Mesothelial cell of epicardium (in vitro differentiated cells): Measurements from ENCODE around the gene RAB27B. TPM values are rescaled to one million over a fixed set of nuclear protein-coding genes. Genes with fewer than 3 reads are reported as not detected.

Experiments
- DNase-seq, 2 experiments: peaks; one replicate each; pipeline ENCODE4 v3.0.0; 2021; ENCODE audit warnings: low spot score in 2 of 2; ENCODE audit not compliant: unreplicated experiment in 2 of 2
- H3K27ac Mint-ChIP-seq: 2 replicates; pipeline ENCODE4 v1.8.0; 2021; ENCODE audit warnings: mixed read lengths
- H3K27me3 Mint-ChIP-seq: 2 replicates; pipeline ENCODE4 v1.8.0; 2021; ENCODE audit warnings: low read depth, mixed read lengths
- H3K36me3 Mint-ChIP-seq: 2 replicates; pipeline ENCODE4 v1.8.0; 2021; ENCODE audit warnings: mixed read lengths
- H3K4me1 Mint-ChIP-seq: 2 replicates; pipeline ENCODE4 v1.8.0; 2021; ENCODE audit warnings: mixed read lengths
- H3K4me3 Mint-ChIP-seq: 2 replicates; pipeline ENCODE4 v1.8.0; 2021; ENCODE audit warnings: mild to moderate bottlenecking, moderate library complexity, mixed read lengths
- H3K9me3 Mint-ChIP-seq: 2 replicates; pipeline ENCODE4 v1.8.0; 2021; ENCODE audit warnings: mixed read lengths
- CTCF ChIP-seq: fragments of 200-600 bp; sonication (generic); IDR thresholded peaks from one replicate; pipeline ENCODE4 v1.5.0; 2021; ENCODE audit warnings: antibody characterized with exemption; ENCODE audit not compliant: unreplicated experiment
- total RNA-seq: library from RNA; stranded (reverse); gene quantifications from 3 replicates; pipeline ENCODE4 v1.2.1, GENCODE V29; 2021

The RAB27B gene
- total RNA-seq, 1 donor from 2014 or later = 0.98 TPM

- Mint-ChIP-seq H3K27ac (no peak overlapping the region), H3K4me3 (no peak overlapping the region), H3K27me3 (peaks cover 4% of the 10 kb centered on the region), H3K4me1 (no peaks in the 10 kb centered on the region), H3K36me3 (no peaks in the 10 kb centered on the region), H3K9me3 (peaks cover 6% of the 10 kb centered on the region)
- no peak for DNase-seq
- no peak for TF ChIP-seq CTCF
These were observed 27.9 kb downstream of the RAB27B start for GRCh38 chr18:54856105-54856646.

GRCh38 chr18:54857499-54857898 is 29.2 kb downstream of the RAB27B start:
- H3K4me3 Mint-ChIP-seq = no peak overlapping the region
- no peak for TF ChIP-seq CTCF
- H3K9me3 Mint-ChIP-seq = peaks cover 6% of the 10 kb centered on the region
- H3K27me3 Mint-ChIP-seq = peaks cover 7% of the 10 kb centered on the region
- no peak for DNase-seq
- no peak overlapping the region for H3K27ac Mint-ChIP-seq
- no peaks in the 10 kb centered on the region for H3K4me1 Mint-ChIP-seq
- no peaks in the 10 kb centered on the region for H3K36me3 Mint-ChIP-seq

- DNase-seq = no peak
- Mint-ChIP-seq H3K4me3 (no peak overlapping the region), H3K27me3 (peaks cover 7% of the 10 kb centered on the region), H3K27ac (no peak overlapping the region), H3K36me3 (no peaks in the 10 kb centered on the region), H3K9me3 (peaks cover 8% of the 10 kb centered on the region), H3K4me1 (no peaks in the 10 kb centered on the region)
- TF ChIP-seq CTCF = no peak
These were observed 31.6 kb downstream of the RAB27B start for GRCh38 chr18:54859667-54860421.

GRCh38 chr18:54860941-54861340 is 32.7 kb downstream of the RAB27B start:
- DNase-seq = no peak
- Mint-ChIP-seq H3K36me3 (no peaks in the 10 kb centered on the region), H3K9me3 (peaks cover 5% of the 10 kb centered on the region), H3K4me1 (no peaks in the 10 kb centered on the region), H3K27me3 (peaks cover 7% of the 10 kb centered on the region), H3K27ac (no peak overlapping the region), H3K4me3 (no peak overlapping the region)
- no peak for TF ChIP-seq CTCF

- peaks cover 10% of the 10 kb centered on the region for H3K27me3 Mint-ChIP-seq
- no peak for DNase-seq
- H3K4me3 Mint-ChIP-seq = no peak overlapping the region
- H3K9me3 Mint-ChIP-seq = peaks cover 16% of the 10 kb centered on the region
- no peaks in the 10 kb centered on the region for H3K36me3 Mint-ChIP-seq
- no peak overlapping the region for H3K27ac Mint-ChIP-seq
- no peak for TF ChIP-seq CTCF
- H3K4me1 Mint-ChIP-seq = peaks cover 5% of the 10 kb centered on the region
These were observed 38.9 kb downstream of the RAB27B start for GRCh38 chr18:54867131-54867530.
